COLO668 (cell line): ENCODE results near the gene COX14.

ENCODE experiments used
- DNase-seq: peaks from one replicate; lab custom pipeline; 2025; ENCODE audit not compliant: unreplicated experiment; lab: John Stamatoyannopoulos, UW

COX14 gene

DNA sequence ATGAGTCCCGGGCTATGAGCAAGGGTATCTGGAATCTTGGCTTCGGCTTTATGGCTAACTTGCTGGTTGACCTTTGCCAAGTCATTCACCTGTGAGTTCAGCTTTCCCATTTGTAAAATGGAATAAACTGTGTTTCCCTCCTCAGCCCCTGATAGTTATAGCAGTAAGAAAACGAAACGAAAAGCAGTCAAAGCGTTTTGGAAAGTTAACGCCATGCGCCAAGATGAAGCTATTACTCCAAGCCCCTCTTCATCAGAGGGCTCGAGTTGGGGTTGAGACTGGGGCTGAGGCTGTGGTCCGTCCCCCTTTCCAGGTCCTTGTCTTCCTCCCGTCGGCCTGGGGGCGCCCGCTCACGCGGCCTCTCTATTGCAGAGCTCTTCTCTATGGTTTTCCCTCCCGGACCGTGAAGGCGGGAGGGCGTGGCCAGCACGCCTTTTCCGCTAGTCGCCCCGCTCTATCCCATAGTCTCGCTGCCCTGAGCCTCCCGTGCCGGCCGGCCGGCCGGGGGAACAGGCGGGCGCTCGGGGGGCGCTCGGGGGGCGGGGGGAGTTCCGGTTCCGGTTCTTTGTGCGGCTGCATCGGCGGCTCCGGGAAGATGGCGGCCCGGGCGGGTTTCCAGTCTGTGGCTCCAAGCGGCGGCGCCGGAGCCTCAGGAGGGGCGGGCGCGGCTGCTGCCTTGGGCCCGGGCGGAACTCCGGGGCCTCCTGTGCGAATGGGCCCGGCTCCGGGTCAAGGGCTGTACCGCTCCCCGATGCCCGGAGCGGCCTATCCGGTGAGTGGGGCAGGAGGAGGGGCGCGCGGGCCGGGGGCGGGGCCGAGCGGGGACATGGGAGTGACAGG lies 27.0 kb upstream of the COX14 start, which contains the start of gene SMARCD1:
Gene SMARCD1 (plus strand): TSS at position 568 of the 840 bp plus-strand sequence. CDS start 28 bp downstream, at position 596.
- DNase-seq: peak; percentile 88

DNA sequence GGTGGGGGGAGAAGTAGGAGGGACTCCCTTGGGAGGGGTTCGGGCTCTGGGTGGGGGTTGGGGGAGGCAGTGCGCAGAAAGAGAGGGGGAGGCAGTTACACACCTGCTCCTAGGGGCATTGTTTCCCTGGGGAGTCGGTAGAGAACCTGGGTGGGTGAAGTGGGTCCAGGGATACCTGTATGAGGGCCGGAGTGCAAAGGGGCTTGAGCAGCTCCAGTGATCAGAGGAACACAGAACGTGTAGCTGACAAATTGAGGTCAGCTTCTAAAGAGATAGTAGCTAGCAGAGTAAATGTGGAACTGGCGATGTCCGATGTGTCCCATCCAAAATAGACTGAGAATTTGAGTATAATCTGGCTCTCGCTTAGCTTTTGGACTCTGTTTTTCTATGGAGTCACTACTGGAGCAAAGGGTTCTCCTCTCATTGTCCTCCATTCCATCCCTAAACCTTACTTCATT lies 26.4 kb upstream of the COX14 start:
- no peak for DNase-seq

DNA sequence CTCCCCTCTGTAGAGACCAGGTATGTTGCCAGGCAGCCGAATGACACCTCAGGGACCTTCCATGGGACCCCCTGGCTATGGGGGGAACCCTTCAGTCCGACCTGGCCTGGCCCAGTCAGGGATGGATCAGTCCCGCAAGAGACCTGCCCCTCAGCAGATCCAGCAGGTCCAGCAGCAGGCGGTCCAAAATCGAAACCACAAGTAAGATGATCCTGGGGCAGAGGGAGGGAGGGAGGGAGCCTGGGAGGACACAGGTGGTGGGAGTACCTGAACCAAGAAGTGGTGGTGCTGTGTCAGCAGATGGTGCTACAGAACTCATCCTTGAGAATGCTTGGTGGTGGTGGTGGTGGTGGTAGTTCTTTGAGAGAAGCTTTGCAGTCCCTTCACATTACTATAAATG lies 25.9 kb upstream of the COX14 start:
- peak; percentile 11 for DNase-seq

DNA sequence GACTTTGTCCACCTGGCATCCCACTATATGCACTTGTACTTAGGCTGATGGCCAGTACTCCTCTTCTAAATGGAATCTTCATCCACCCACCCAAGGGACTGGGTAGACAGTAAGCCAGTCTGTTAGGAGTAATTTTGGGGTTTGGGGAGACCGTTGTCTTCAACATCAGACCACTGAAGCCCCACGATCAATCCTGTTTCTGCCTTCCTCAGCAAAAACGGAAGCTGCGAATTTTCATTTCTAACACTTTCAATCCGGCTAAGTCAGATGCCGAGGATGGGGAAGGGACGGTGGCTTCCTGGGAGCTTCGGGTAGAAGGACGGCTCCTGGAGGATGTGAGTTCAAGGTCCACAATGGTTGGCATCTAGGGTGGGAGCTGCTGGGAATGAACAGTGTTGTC lies 24.9 kb upstream of the COX14 start:
- DNase-seq: no peak

DNA sequence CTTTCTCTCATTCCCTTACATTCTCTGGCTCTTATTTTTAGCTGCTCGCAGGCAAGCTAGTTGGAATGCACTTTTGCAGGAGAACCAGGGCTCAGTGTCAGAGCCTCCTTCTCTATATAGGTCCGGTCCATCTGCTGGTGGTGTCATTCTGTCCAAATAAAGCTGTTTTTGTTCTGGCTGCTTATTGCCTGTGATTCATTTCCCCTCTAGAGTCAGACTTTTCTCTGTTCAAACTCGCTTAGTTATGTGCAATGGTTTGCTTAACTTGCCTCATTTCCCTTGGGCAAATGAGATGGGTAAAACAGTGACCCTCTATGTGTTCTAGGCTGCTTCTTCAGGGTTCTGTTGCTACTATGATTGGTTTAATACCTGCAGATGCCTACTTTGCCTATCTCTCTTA lies 24.0 kb upstream of the COX14 start:
- DNase-seq: no peak

DNA sequence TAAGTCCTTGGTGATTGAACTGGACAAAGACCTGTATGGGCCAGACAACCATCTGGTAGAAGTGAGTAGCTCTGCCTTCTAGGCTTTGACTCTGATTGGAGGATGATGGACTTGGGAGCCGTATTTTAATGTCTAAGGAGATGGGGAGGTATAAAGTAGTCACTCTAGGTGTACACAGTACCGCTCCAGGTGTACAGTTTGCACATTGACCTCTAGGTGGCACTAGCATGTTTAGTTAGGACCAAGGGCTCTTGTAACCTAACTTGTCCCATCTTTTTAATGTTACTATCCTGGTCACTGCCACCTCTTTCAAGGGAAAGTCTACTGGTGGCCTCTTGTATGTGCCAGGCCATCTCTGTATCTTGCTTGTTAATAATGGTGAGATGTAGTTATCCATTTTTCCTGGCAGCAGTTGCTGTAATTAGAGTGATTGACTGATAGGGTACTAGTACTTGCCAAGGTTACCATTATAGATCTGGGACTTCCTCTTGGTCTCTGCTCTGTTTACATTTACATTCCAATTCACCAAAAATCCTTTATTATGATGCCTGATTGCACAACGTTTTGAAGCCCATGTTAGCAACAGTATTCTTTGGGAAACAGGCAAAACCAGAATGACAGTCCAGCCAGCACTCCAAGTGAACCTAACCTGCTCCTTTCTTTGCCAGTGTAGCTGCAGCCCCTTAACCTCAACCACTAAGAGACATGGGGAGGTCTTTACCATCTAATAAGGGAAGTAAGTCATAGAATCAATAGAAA lies 23.3 kb upstream of the COX14 start:
- DNase-seq: peak; percentile 42

DNA sequence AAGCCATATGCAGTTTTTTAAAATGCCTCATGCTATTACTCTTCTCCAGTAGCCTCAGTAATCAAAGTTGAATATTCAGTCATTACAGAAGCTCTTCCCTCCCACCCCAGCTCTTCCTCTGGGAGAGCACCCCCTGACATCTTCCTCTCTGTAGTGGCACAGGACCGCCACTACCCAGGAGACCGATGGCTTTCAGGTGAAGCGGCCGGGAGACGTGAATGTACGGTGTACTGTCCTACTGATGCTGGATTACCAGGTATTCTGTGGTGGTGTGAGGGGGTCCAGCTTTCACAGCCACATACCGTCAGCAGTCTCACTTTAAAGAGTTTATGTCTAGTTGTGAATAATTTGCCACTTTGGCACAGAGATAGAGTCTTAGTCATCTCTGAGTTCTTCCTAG lies 22.3 kb upstream of the COX14 start:
- no peak for DNase-seq

DNA sequence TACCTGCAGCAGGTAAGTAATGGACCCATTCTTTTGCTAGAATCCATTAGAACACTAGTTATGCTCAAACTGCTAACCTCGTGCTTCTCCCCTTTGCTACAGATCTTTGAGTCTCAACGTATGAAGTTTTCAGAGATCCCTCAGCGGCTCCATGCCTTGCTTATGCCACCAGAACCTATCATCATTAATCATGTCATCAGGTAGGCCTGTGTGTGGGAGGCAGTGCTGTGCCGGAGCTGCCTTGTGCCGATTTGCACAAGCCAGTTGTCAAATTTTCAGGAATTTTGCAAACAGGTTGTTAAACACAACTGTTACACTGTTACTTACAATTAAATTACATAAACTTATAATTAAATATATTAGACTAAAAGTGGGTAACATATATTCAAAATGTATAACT lies 21.6 kb upstream of the COX14 start:
- DNase-seq: no peak

DNA sequence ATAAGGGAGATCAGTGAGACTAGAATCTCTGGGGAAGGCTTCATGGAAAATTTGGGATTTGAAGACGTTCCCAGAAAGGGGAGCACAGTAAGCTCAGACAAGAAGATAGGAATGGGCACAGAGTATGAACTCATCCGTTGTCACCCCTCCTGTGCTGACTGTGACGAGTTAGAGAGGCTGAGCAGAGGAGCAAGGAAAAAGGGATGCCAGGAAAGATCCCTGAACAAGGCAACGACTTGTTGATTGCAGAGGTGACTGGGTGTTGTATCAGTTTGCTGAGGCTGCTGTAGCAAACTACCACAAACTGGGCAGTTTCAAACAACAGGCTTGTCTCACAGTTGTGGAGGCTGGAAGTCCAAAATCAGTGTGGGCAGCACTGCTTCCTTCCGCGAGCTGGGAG lies 14.1 kb upstream of the COX14 start:
- no peak for DNase-seq

DNA sequence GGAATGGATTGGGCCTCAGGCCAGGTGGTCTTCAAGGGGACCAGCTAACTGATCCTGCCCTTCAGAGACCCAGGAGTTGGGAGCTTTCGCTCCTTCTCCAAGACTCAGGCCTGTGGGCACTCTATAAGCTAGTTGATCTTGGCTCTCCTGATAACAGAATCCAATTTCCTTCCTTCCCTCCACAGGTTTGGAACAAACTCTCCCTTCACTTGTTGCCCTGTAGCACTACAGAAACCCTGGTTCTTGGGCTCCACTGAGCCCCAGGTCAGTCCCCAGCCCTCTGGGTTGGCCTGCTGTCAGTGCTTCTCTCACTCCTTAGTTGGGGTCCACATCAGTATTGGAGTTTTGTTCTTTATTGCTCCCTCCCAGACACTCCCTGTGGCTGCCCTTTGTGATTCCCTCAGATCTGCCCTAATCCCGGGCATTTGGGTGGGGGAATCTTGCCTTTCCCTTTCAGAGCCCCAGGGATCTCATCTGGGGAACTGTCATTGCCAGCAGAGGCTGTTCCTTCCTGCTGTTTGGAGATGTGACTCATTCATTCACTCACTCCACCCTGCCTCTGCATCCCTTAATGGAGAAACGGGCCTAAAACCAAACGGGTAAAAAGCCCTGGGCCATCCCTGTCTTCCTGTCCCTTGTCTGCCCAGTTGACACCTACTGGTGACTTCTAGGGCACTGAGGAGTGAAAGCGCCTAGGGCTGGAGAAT lies 12.6 kb upstream of the COX14 start:
- no peak for DNase-seq

DNA sequence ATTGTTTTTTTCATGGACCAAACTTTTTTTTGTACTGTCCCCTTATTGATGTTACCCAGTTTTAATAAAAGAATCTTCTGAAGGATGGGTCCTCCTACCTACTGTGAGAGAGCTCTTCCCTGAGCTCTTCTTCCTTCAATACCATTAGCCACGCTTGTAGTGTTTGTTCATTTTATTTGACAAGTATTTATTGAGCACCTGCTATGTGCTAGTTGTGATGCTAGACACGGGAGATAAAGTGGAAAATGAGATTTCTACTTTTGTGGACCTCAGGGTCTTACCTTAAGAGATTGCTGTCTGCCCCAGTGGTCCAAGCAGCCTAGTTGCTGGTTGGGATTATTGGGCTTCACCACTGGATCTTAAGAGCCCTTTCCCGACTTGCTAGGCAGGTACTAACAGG lies 11.5 kb upstream of the COX14 start:
- no peak for DNase-seq

DNA sequence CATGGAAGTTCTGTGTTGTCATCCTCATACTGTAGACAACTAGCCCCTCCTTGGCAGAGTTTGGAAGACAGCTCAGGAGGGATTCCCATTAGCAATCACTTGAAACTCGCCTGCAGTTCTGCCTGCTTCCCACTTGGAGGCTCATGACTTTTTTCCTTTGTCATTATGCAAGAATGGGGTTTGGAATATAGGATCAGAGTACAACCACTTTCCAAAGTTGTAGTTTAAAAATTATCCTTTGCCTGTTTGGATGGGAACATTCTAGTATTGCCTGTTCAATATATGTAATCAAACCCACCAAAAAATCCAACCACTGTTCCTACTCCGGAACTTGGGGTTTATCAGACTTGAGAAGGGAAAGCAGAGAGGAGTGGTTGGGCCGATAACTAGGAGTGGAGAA lies 10.4 kb upstream of the COX14 start:
- no peak for DNase-seq

DNA sequence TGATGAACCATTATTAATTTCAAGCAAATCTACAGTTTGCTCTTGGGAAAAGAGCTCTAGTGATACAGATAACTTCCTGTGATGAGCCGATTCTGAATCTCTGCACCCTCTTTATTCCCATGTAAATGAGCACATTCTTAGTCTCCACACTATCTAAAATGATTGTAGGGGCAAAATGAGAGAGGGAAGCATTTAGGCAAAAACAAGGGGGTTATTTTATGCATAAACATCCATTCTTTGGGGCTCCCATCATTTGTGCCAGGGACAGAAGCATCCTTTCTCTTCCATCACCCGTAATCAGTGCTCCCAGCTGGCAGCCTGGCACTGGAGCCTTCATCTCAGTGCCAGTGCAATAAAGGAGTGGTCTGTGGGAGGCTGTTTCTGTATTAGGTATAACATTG lies 9.9 kb upstream of the COX14 start:
- DNase-seq: no peak

DNA sequence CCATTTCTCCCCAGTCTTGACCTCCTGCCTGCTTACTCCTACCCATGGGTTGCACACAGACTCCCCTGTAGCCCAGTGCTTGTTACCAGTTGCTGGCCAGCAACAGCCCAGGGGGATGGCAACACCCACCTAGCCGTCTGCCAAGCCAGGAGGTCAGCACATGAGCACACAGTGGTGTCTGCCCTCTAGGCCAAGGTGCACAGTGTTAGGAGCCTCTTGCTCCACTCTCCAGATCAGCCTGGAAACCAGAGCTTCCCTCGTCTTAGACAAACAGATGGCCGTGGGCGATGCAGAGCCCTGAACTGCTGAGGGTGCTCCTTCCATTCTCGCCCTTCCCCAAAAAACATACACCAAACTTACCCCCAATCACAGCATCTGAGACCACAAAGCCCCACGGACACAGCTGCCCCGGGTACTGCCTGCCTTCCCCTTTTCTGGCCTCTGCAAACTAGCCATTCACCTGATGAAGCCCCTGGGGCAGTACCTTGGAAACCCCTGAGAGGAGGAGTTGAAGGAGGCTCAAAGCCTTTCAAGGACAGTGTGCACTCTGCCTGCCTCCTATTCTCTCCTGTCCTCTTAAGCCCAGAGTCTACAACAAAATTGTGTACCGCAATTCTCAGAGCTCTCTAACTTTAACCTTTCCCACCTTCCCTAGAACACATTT lies 9.3 kb upstream of the COX14 start:
- DNase-seq: no peak

DNA sequence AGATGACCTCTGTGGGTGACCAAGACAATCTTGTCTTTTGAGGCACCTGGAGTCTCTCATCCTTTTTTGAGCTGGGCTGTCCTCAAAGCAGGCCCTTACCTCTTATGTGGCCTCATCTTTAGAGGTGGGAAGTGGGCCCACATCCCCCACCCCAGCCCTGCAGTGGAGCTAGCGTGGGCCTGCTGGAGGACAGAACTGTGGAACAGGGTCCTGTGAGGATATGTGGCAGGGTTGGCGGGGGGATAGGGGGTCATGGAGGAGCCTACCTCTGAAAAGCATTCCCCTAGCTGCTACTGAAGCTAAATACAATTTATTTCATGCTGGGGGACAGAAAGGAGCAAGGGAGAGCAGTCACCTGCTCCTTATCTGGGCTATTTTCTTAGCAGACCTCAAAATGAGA lies 8.7 kb upstream of the COX14 start:
- DNase-seq: no peak

DNA sequence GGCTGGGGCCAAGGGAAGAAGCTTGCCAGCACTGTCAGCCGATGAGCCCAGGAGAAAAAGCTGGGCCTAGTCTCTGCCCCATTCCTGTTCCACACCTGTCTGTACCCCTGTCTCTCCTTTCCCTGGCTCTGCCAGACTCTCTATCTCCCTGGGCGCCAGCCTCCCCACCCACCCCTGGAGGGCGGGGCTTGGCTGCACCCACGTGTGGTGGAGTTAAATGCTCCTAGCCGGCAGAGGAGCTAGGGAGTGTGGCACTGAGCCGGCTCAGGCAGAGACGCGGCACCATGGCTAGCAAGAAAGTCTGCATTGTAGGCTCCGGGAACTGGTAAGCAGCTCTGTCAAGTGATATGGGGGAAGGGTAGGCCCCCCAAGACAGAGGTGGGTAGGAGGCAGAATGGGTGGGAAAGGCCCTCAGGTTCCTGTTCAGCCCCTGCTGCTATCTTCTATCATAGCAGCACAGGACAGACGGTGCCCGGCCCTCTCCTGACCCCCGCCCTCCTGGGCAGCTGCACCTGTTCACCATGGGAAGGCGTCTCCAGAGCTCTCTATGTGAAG lies 8.2 kb upstream of the COX14 start, which contains the start of gene GPD1:
Gene GPD1 (plus strand): TSS at position 242 of the 555 bp plus-strand sequence. CDS start 43 bp downstream, at position 285.
- DNase-seq: peak; percentile 69

DNA sequence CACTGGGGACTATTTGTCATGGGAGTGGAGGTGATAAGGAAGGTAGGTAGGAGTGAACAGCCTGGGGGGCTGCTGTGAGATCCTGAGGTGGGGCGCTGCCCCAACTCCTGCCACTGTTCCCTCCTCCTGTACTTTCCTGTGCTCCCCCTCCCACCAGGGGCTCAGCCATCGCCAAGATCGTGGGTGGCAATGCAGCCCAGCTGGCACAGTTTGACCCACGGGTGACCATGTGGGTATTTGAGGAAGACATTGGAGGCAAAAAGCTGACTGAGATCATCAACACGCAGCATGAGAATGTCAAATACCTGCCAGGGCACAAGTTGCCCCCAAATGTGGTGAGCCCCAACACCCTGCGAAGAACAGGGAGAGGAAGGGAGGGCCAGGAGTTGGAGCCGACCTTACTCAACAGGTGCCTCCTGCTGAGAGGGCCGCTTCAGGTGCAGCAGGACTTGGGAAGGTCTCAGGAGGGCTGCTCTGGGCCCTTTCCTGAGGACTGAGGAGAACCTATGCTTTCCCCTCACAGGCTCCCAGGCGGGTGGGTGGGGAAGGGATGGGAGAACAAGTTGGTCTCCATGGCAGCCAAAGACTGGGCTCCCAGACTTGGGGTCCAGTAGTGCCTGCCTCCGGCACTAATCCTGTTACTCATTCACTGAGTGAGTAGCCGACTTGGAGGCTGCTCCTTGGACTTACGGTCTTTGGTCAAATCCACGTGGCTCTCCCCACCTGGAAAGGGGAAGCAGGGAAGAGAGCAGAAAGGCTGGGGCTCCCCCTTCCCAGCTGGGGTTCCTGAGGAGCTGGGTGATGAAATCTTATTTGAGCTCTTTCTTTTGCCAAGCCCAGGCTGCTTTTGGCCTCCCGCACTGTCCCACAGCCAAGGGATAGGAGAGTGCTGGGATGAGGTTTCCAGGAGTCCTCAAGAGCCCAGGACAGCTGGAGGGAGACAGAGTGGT lies 7.3 kb upstream of the COX14 start:
- no peak for DNase-seq

DNA sequence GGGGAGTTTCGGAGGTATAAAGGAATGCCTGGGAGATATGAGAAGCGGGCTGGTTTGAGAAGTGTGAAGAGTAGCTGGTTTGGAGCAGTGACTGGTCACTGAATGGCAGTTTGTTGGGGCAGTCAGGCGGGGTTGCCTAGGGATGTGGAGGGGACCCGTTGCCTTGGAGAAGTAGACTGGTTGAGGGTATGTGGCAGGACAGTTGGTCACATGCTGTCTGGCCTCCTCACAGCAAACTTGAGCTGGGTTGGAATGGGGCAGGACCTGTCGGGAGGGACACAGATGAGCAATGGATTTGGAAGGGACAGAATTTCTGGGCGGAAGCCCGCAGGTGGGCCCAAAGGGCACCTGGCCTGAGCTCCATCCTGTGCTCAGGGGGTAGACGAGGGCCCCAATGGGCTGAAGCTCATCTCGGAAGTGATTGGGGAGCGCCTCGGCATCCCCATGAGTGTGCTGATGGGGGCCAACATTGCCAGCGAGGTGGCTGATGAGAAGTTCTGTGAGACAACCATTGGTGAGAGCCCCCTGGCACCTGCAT lies 6.1 kb upstream of the COX14 start:
- no peak for DNase-seq

DNA sequence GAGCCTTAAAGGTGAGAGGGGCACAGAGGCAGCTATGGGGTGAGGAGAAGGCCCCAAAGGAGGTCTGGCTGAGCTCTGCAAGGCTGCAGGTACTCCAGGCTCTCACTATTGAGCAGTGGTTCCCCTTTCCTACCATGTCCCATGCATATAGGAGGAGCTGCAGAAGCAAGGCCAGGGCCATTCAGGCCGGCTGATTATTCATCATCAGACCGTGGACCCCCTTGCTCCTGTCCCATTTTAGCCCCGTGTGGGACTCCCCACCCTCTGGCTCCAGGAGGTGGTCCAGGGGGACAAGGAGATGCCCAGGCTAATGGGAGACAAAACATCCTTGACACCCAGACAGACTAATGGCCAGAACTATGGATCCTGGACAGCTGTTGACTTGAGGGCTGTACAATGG lies 5.1 kb upstream of the COX14 start:
- DNase-seq: no peak
